ENCODE data around the gene ATP10A. TPM values are rescaled to one million over a fixed set of nuclear protein-coding genes. Genes with fewer than 3 reads are reported as not detected.

The ATP10A gene
- total RNA-seq, 4 donors from 2014 or later: 14.1 to 44.3 (median 23.1) TPM

DNA sequence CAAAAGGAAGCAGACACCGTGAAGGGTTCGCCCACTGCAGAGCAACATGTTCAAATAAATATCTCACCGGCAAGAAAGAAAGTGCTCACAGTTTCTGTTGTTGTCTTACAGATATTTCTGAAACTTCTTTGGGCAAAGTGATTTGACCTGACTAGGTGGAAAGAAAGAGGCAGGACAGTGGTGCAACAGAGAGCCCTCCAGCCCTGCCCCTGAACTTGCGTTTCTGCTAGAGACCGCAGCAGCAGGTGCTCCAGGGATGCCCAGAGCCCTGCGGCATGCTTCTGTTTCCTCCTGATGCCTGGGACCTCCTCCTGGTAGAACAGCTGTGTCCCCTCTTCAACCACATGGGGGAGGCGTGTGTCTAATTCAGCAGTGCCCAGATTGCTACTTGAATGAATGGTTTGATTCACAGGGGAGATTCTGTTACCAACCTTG, 123.4 kb downstream of the ATP10A start:
- TF ChIP-seq, protein P1, sequence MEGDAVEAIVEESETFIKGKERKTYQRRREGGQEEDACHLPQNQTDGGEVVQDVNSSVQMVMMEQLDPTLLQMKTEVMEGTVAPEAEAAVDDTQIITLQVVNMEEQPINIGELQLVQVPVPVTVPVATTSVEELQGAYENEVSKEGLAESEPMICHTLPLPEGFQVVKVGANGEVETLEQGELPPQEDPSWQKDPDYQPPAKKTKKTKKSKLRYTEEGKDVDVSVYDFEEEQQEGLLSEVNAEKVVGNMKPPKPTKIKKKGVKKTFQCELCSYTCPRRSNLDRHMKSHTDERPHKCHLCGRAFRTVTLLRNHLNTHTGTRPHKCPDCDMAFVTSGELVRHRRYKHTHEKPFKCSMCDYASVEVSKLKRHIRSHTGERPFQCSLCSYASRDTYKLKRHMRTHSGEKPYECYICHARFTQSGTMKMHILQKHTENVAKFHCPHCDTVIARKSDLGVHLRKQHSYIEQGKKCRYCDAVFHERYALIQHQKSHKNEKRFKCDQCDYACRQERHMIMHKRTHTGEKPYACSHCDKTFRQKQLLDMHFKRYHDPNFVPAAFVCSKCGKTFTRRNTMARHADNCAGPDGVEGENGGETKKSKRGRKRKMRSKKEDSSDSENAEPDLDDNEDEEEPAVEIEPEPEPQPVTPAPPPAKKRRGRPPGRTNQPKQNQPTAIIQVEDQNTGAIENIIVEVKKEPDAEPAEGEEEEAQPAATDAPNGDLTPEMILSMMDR (IDR thresholded peaks at IDR 0.05; ENCODE audit: low read depth): no peak

DNA sequence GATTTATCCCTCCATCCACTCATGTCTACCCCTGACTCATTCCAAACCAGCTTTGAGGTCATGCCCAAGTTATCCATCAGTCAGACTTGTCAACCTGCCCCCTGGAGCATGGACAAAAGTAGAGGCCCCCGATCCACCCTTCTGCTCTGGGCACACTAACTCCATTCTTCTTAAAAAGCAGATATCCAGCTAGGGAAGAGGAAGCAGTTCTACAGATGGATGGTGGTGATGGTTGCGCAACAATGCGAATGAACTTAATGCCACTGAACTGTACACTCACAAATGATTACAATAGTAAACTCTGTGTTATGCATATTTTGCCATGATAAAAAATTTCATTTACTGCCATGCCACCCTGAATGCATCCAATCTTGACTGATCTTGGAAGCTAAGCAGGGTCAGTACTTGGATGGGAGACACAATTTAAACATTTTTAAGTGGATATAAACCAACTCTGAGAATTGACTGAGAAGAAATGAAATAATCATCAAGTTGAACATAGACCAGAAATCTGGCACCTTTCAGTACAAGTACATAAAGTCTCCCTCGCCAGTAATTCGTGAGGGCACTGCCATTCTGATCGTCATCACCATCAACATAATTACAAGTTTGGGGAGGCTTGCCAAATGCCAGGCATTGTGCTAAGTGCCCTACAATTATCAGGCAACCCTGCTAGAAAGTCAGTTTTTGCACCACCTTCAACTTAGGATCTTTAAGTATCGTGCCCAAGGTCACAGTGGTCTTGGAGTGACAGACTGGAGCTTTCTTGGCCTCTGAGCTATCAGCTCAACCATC, 124.8 kb downstream of the ATP10A start:
- TF ChIP-seq, protein P1 (IDR thresholded peaks at IDR 0.05; ENCODE audit: low read depth): no peak

DNA sequence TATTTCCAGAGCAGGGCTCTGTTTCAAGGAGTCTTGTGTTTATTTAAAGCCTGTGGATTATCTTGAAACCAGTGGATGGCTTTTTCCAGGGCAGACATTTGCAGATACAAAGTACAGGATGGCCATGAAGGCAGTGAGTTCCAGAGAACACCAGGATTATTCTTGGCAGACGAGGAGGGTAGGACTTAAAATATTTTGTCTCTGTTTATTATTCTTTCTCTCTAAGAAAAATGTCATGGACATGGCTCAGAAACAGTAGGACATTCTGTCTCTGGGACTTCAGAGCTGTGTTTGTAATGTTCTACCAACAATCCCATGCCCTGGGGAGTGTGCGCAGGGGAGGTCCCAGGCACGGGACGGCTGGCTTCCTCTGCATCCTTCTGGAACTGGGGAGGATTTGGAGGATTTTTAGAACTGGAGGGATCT, 125.9 kb downstream of the ATP10A start:
- TF ChIP-seq, protein P1 (IDR thresholded peaks at IDR 0.05; ENCODE audit: low read depth): no peak

DNA sequence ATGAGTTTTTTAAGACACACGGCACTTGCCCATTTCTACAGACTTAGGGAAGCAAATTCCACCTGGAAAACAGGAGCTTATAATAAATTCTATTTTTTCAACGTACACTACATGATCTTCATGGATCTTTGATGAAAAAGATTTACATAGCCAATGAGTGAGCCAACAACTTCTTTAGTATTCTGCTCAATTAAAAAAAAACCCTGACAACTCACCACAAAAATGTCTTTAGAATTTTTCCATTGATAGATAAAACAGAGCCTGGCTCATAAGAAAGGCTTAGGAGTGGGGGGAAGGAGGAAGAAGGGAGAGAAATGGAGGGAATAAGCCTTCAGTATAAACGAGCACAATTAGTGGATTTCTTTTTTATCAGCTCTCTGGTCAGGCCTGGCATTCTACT, 126.7 kb downstream of the ATP10A start:
- TF ChIP-seq, protein P1 (IDR thresholded peaks at IDR 0.05; ENCODE audit: low read depth): no peak

DNA sequence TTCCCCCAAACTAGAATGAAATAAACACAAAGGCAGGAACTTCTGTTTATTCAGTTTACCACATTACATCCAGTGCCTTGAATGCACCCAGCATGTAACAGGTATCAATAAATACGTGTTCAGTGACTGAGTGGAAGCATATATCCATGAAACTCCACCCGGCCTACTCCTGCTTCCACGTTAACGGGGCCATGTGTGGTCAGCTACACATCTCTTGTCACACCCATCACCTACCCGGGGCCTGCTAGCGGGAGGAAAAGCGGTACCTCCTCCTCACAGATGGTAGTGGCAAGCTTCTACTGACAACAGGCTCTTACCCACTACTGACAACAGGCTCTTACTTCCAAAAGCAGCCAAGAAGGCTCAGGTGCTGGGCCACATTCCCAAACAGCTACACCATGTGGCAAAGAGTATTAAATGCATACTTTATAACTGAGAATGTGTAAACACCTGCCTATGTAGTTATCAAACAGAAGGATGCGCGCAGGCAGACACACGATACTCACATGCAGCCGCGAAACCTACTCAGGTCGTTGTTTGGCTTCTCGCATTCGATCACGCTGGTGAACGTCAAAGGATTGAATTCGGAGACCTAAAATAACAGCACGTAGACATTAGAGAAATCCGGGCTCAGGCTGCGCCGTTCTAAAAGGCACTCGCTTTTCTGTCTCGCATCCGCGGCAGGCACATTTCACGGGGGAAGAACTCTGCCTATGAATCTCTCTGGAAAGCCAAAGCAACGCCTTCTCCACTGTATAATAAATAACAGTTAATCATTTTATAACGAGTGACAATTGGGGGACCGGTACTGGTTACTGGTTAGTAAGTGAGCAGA, 127.4 kb downstream of the ATP10A start:
- TF ChIP-seq, protein P1 (IDR thresholded peaks at IDR 0.05; ENCODE audit: low read depth): no peak

DNA sequence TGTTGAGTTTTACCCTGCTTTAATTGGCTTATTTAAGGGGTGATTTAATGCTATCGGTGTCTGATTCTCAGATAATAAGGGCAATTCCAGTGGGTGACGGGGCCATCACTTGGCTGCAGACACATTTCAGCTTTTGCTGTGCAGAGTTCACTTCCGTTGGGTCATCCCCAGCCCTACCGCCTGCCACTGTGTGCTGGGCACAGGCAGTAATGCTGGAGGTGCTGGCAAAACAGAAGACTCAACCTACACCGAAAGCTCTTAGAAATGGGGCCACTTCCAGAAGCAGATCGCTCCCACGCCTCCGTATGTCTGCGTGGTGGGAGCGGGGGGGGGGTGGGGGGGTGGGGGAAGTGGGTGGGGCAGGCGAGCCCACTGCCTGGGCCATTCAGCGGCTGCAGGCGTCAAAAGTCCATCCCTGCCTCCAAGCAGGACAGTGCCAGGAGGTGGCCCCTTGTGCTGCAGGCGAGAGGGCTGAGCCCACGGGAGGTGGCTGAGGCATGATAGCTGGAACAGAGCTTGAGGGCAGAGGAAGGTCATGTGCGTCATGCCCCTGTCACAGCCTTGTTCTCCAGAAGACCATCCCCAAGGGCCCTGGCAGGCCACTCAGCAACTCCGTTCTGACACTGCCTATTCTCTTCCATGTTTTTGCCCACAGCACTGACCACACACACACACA, 128.3 kb downstream of the ATP10A start:
- TF ChIP-seq, protein P1 (IDR thresholded peaks at IDR 0.05; ENCODE audit: low read depth): no peak
